Ovary (tissue), 3 donors: ENCODE results near the gene HMGB1.

Source experiments
- POLR2A ChIP-seq: fragments of 450-650 bp; IDR thresholded peaks from one replicate; pipeline ENCODE4 v1.6.1; 2017; ENCODE audit warnings: antibody characterized with exemption, mild to moderate bottlenecking, moderate library complexity
- TF ChIP-seq, protein P1 (sequence below), 3 donors: fragments of 450-650 bp in 2 of 3; fragments of 200-600 bp in 1 of 3; IDR thresholded peaks; one replicate each; pipeline versions ENCODE4 v1.5.1 to v1.8.0; 2016 to 2022; ENCODE audit warnings: antibody characterized with exemption in 3 of 3, mild to moderate bottlenecking in 1 of 3
- donor health status: DM: no; HTN: no; CAD: no.

DNA sequence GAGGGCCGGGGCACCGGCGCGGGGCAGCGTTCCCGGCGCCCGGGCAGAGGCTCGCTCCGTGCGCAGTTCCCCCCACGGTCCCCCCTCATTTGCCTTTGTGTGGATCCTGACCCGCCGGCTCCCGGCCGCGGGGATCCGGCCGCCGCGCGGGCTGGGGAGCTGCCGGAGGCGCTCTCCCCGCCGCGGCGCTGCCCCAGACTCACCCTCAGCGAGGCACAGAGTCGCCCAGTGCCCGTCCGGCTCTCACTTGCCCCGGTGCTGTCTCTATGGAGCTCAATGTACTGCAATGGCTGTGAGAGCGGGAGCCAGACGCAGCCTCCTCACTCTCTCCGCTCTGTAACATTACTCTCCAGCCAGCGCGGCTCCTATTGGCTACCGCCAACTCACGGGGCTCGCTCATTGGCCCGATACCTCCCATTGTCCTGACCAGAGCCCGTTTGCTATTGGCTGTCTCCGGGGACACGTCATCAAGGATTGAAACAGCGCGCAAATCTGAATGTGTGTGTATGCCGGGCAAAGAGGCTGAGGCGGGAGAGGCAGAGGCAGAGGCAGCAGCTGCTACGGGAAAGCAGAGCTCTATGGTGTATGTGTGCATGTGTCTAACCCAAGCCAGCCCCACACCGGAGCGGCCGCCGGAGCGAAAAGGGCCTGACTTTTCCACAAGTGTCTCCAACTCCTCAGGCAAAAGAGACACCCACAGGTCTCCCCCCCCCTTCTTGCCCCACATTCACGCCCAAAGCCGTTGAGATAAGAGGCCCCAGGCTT, at the start of gene HMGB1:
- peak; percentile 98 for TF ChIP-seq POLR2A
- TF ChIP-seq, protein P1, sequence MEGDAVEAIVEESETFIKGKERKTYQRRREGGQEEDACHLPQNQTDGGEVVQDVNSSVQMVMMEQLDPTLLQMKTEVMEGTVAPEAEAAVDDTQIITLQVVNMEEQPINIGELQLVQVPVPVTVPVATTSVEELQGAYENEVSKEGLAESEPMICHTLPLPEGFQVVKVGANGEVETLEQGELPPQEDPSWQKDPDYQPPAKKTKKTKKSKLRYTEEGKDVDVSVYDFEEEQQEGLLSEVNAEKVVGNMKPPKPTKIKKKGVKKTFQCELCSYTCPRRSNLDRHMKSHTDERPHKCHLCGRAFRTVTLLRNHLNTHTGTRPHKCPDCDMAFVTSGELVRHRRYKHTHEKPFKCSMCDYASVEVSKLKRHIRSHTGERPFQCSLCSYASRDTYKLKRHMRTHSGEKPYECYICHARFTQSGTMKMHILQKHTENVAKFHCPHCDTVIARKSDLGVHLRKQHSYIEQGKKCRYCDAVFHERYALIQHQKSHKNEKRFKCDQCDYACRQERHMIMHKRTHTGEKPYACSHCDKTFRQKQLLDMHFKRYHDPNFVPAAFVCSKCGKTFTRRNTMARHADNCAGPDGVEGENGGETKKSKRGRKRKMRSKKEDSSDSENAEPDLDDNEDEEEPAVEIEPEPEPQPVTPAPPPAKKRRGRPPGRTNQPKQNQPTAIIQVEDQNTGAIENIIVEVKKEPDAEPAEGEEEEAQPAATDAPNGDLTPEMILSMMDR (IDR thresholded peaks at IDR 0.05), result no peak
